ENCODE measurements around the gene GXYLT2.

GRCh38 chr3:72916250-72916649 lies 28.4 kb downstream of the GXYLT2 start:
- TF ChIP-seq YY1 (IDR thresholded peaks at IDR 0.05; ENCODE audit: insufficient read depth, insufficient read length) (no peak), SUZ12 (IDR thresholded peaks at IDR 0.05; ENCODE audit: extremely low read depth, insufficient read depth, insufficient read length) (no peak)
